WTC11 (cell line): ENCODE results near the gene MYLK4.

Experiments
- CREB1 ChIP-seq: sonication (generic); formaldehyde crosslinking; IDR thresholded peaks from 2 replicates; pipeline ENCODE4 v1.8.0; 2023; ENCODE audit warnings: mild to moderate bottlenecking, missing genetic modification reagents
- CTCF ChIP-seq: fragments of 200-600 bp; IDR thresholded peaks from 2 replicates; pipeline ENCODE4 v1.8.0; 2022; ENCODE audit warnings: antibody characterized with exemption
- JUN ChIP-seq: sonication (generic); formaldehyde crosslinking; IDR thresholded peaks from 2 replicates; pipeline ENCODE4 v1.8.0; 2023; ENCODE audit warnings: mild to moderate bottlenecking, missing genetic modification reagents
- MAX ChIP-seq: sonication (generic); formaldehyde crosslinking; IDR thresholded peaks from 2 replicates; pipeline ENCODE4 v1.8.0; 2022; ENCODE audit warnings: mild to moderate bottlenecking, missing genetic modification reagents
- MXD4 ChIP-seq: fragments of 250-450 bp; sonication (Bioruptor Pico); IDR thresholded peaks from 2 replicates; pipeline ENCODE4 v1.8.0; 2021; ENCODE audit warnings: mild to moderate bottlenecking, moderate library complexity, borderline replicate concordance
- ZNF671 ChIP-seq: fragments of 250-450 bp; sonication (Bioruptor Pico); IDR thresholded peaks from 2 replicates; pipeline ENCODE4 v1.8.0; 2021; ENCODE audit warnings: mild to moderate bottlenecking
- TF ChIP-seq, protein P1 (sequence below): sonication (generic); formaldehyde crosslinking; conservative IDR thresholded peaks from 2 replicates; pipeline ENCODE4 v1.8.1; 2023; ENCODE audit warnings: mild to moderate bottlenecking, low read depth, missing genetic modification reagents, moderate library complexity

- TF ChIP-seq CTCF (no peak), MXD4 (CRISPR knock-in tag) (no peak), JUN (CRISPR knock-in tag) (no peak), CREB1 (CRISPR knock-in tag) (no peak), MAX (CRISPR knock-in tag) (no peak), ZNF671 (CRISPR knock-in tag) (no peak)
- TF ChIP-seq, protein P1, sequence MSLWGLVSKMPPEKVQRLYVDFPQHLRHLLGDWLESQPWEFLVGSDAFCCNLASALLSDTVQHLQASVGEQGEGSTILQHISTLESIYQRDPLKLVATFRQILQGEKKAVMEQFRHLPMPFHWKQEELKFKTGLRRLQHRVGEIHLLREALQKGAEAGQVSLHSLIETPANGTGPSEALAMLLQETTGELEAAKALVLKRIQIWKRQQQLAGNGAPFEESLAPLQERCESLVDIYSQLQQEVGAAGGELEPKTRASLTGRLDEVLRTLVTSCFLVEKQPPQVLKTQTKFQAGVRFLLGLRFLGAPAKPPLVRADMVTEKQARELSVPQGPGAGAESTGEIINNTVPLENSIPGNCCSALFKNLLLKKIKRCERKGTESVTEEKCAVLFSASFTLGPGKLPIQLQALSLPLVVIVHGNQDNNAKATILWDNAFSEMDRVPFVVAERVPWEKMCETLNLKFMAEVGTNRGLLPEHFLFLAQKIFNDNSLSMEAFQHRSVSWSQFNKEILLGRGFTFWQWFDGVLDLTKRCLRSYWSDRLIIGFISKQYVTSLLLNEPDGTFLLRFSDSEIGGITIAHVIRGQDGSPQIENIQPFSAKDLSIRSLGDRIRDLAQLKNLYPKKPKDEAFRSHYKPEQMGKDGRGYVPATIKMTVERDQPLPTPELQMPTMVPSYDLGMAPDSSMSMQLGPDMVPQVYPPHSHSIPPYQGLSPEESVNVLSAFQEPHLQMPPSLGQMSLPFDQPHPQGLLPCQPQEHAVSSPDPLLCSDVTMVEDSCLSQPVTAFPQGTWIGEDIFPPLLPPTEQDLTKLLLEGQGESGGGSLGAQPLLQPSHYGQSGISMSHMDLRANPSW (CRISPR knock-in tag), result no peak
Observed at GRCh38 chr6:2771079-2771478, 20.4 kb upstream of the MYLK4 start.
